HuH-7 (cell line): Measurements from ENCODE around the gene CRTAC1.

ENCODE experiments used
- DNase-seq: peaks from one replicate; pipeline ENCODE4 v3.0.0; 2011; ENCODE audit warnings: low spot score

CRTAC1 gene

GRCh38 chr10:98030093-98030821 is at the start of gene CRTAC1:
Gene CRTAC1, minus strand, starts transcription at chr10:98030621. Its CDS starts 149 bp downstream, at chr10:98030472.
- no peak for DNase-seq

- DNase-seq: no peak
Measured at GRCh38 chr10:98078774-98079173, 48.4 kb upstream of the CRTAC1 start.

- no peak for DNase-seq
Measured at GRCh38 chr10:98077223-98077622, 46.8 kb upstream of the CRTAC1 start.

GRCh38 chr10:98076086-98076485 is 45.7 kb upstream of the CRTAC1 start:
- DNase-seq: no peak

- peak; percentile 28 for DNase-seq
Measured at GRCh38 chr10:98074315-98074911, 44.0 kb upstream of the CRTAC1 start.

- no peak for DNase-seq
Measured at GRCh38 chr10:98067165-98067564, 36.7 kb upstream of the CRTAC1 start.

GRCh38 chr10:98063740-98064027 is 33.3 kb upstream of the CRTAC1 start:
- DNase-seq: no peak

- no peak for DNase-seq
Measured at GRCh38 chr10:98062424-98062823, 32.0 kb upstream of the CRTAC1 start.

- no peak for DNase-seq
Measured at GRCh38 chr10:98060079-98060478, 29.7 kb upstream of the CRTAC1 start.

GRCh38 chr10:98058295-98058694 is 27.9 kb upstream of the CRTAC1 start:
- no peak for DNase-seq

- DNase-seq: no peak
Measured at GRCh38 chr10:98055841-98056516, 25.6 kb upstream of the CRTAC1 start.

- DNase-seq: no peak
Measured at GRCh38 chr10:98047009-98047741, 16.8 kb upstream of the CRTAC1 start.

GRCh38 chr10:98045785-98046389 is 15.5 kb upstream of the CRTAC1 start:
- DNase-seq: peak; percentile 63

GRCh38 chr10:98041352-98042043 is 11.1 kb upstream of the CRTAC1 start:
- peak; percentile 74 for DNase-seq

GRCh38 chr10:98039690-98040381 is 9.4 kb upstream of the CRTAC1 start:
- no peak for DNase-seq

GRCh38 chr10:98038288-98038687 is 7.9 kb upstream of the CRTAC1 start:
- peak; percentile 33 for DNase-seq

GRCh38 chr10:98035599-98035998 is 5.2 kb upstream of the CRTAC1 start:
- no peak for DNase-seq

- no peak for DNase-seq
Measured at GRCh38 chr10:98033515-98033914, 3.1 kb upstream of the CRTAC1 start.

- no peak for DNase-seq
Measured at GRCh38 chr10:98031440-98031839, 1.0 kb upstream of the CRTAC1 start.

GRCh38 chr10:98030991-98031431 is 590 bp upstream of the CRTAC1 start:
- DNase-seq: no peak
